HG03565 (cell line): Measurements from ENCODE around the gene CHPT1.
"Not testable (repeated sequence)": the region's sequence is repeated elsewhere in the genome, so short reads cannot be mapped to it uniquely, and the experiment has no call there.

Experiments used
- ATAC-seq: cut with Tn5 transposase; IDR thresholded peaks from one replicate; pipeline ENCODE4 v1.9.1; 2021; ENCODE audit warnings: mild to moderate bottlenecking, moderate library complexity; ENCODE audit not compliant: unreplicated experiment

CHPT1 gene

GRCh38 chr12:101719566-101719965 lies 22.1 kb downstream of the CHPT1 start:
- ATAC-seq: no peak

GRCh38 chr12:101720118-101720517 lies 22.7 kb downstream of the CHPT1 start:
- ATAC-seq: no peak

- no peak for ATAC-seq
Observed at GRCh38 chr12:101722392-101722791, 25.0 kb downstream of the CHPT1 start.

- no peak for ATAC-seq
Observed at GRCh38 chr12:101727098-101727497, 29.7 kb downstream of the CHPT1 start.

GRCh38 chr12:101729842-101730241 lies 32.4 kb downstream of the CHPT1 start:
- no peak for ATAC-seq

- ATAC-seq: no peak
Observed at GRCh38 chr12:101732318-101732717, 34.9 kb downstream of the CHPT1 start.

- no peak for ATAC-seq
Observed at GRCh38 chr12:101733166-101733565, 35.7 kb downstream of the CHPT1 start.

GRCh38 chr12:101734482-101734881 lies 37.0 kb downstream of the CHPT1 start:
- ATAC-seq: not testable (repeated sequence)

- ATAC-seq: no peak
Observed at GRCh38 chr12:101737476-101737875, 40.0 kb downstream of the CHPT1 start.

- no peak for ATAC-seq
Observed at GRCh38 chr12:101738920-101739665, 41.7 kb downstream of the CHPT1 start, which contains the start of gene SYCP3. Gene SYCP3, minus strand, starts transcription at chr12:101739462. Its CDS starts 1,527 bp downstream, at chr12:101737935.

- ATAC-seq: no peak
Observed at GRCh38 chr12:101740566-101740965, 43.1 kb downstream of the CHPT1 start.

- ATAC-seq: no peak
Observed at GRCh38 chr12:101740980-101741379, 43.5 kb downstream of the CHPT1 start.

- ATAC-seq: no peak
Observed at GRCh38 chr12:101743242-101743641, 45.8 kb downstream of the CHPT1 start.

- ATAC-seq: peak; percentile 94
Observed at GRCh38 chr12:101743724-101744472, 46.5 kb downstream of the CHPT1 start.

- no peak for ATAC-seq
Observed at GRCh38 chr12:101745481-101745880, 48.0 kb downstream of the CHPT1 start.

- ATAC-seq: no peak
Observed at GRCh38 chr12:101746196-101746595, 48.8 kb downstream of the CHPT1 start.

- ATAC-seq: no peak
Observed at GRCh38 chr12:101746661-101747060, 49.2 kb downstream of the CHPT1 start.

- no peak for ATAC-seq
Observed at GRCh38 chr12:101747697-101748096, 50.3 kb downstream of the CHPT1 start.

GRCh38 chr12:101748907-101749306 lies 51.5 kb downstream of the CHPT1 start:
- ATAC-seq: no peak

GRCh38 chr12:101749657-101750056 lies 52.2 kb downstream of the CHPT1 start:
- no peak for ATAC-seq

GRCh38 chr12:101750152-101750551 lies 52.7 kb downstream of the CHPT1 start:
- no peak for ATAC-seq

GRCh38 chr12:101759396-101760047 lies 62.1 kb downstream of the CHPT1 start:
- no peak for ATAC-seq
